H9 (cell line): ENCODE measurements around the gene ITSN1. TPM values are rescaled to one million over a fixed set of nuclear protein-coding genes. Genes with fewer than 3 reads are reported as not detected.

Experiments
- DNase-seq: peaks from one replicate; pipeline ENCODE4 v3.0.0-alpha.2; 2017
- H2AFZ ChIP-seq: one replicate; pipeline ENCODE4 v1.6.1; 2013; ENCODE audit warnings: mild to moderate bottlenecking, low read length, control low read depth, moderate library complexity
- H2AK5ac ChIP-seq: 2 replicates; pipeline ENCODE4 v1.6.1; 2013; ENCODE audit warnings: low read length, control low read depth, mixed read lengths; ENCODE audit not compliant: insufficient read length
- H2BK120ac ChIP-seq: one replicate; pipeline ENCODE4 v1.6.1; 2013; ENCODE audit warnings: low read depth, mild to moderate bottlenecking, low read length, control low read depth, inconsistent platforms; ENCODE audit not compliant: poor library complexity, severe bottlenecking
- H2BK12ac ChIP-seq: 2 replicates; pipeline ENCODE4 v1.6.1; 2013; ENCODE audit warnings: low read length, control low read depth, mixed read lengths, low read depth; ENCODE audit not compliant: insufficient read length
- H2BK15ac ChIP-seq: 2 replicates; pipeline ENCODE4 v1.6.1; 2013; ENCODE audit warnings: low read depth, low read length, control low read depth
- H2BK20ac ChIP-seq: one replicate; pipeline ENCODE4 v1.6.1; 2013; ENCODE audit warnings: low read depth, mild to moderate bottlenecking, low read length, control low read depth, inconsistent platforms; ENCODE audit not compliant: poor library complexity, severe bottlenecking
- H2BK5ac ChIP-seq: 2 replicates; pipeline ENCODE4 v1.6.1; 2013; ENCODE audit warnings: low read length, control low read depth, mixed read lengths; ENCODE audit not compliant: insufficient read length
- H3K14ac ChIP-seq: 2 replicates; pipeline ENCODE4 v1.6.1; 2013; ENCODE audit warnings: low read length, control low read depth; ENCODE audit not compliant: insufficient read depth
- H3K18ac ChIP-seq: 2 replicates; pipeline ENCODE4 v1.6.1; 2013; ENCODE audit warnings: low read depth, mild to moderate bottlenecking, mixed read lengths, low read length, control low read depth; ENCODE audit not compliant: insufficient read length
- H3K23ac ChIP-seq: 2 replicates; pipeline ENCODE4 v1.6.1; 2013; ENCODE audit warnings: low read length, control low read depth, mixed read lengths, low read depth; ENCODE audit not compliant: insufficient read length
- H3K23me2 ChIP-seq: 2 replicates; pipeline ENCODE4 v1.6.1; 2013; ENCODE audit warnings: low read depth, mild to moderate bottlenecking, mixed read lengths, low read length, control low read depth; ENCODE audit not compliant: insufficient read length, poor library complexity, severe bottlenecking
- H3K27ac ChIP-seq: 2 replicates; pipeline ENCODE4 v1.5.1; 2013; ENCODE audit warnings: low read length, control low read depth, mixed read lengths, low read depth; ENCODE audit not compliant: insufficient read length
- H3K27me3 ChIP-seq: 2 replicates; pipeline ENCODE4 v1.6.1; 2013; ENCODE audit warnings: low read length, control low read depth, inconsistent platforms; ENCODE audit not compliant: insufficient read depth
- H3K4ac ChIP-seq: 2 replicates; pipeline ENCODE4 v1.6.1; 2013; ENCODE audit warnings: low read depth, mild to moderate bottlenecking, control low read depth, inconsistent platforms, low read length, moderate library complexity
- H3K4me1 ChIP-seq: 2 replicates; pipeline ENCODE4 v1.6.1; 2013; ENCODE audit warnings: low read length, control low read depth, inconsistent platforms; ENCODE audit not compliant: insufficient read depth
- H3K4me2 ChIP-seq: 2 replicates; pipeline ENCODE4 v1.6.1; 2013; ENCODE audit warnings: low read length, control low read depth, mixed read lengths; ENCODE audit not compliant: insufficient read length, insufficient read depth
- H3K56ac ChIP-seq: 2 replicates; pipeline ENCODE4 v1.6.1; 2013; ENCODE audit warnings: low read depth, mild to moderate bottlenecking, mixed read lengths, low read length, control low read depth; ENCODE audit not compliant: insufficient read length
- H3K79me1 ChIP-seq: 2 replicates; pipeline ENCODE4 v1.6.1; 2013; ENCODE audit warnings: low read depth, mild to moderate bottlenecking, moderate library complexity, low read length, control low read depth, inconsistent platforms; ENCODE audit not compliant: insufficient read depth, poor library complexity, severe bottlenecking
- H3K79me2 ChIP-seq: 2 replicates; pipeline ENCODE4 v1.6.1; 2013; ENCODE audit warnings: low read length, control low read depth, inconsistent platforms; ENCODE audit not compliant: insufficient read depth
- H3K9ac ChIP-seq: 2 replicates; pipeline ENCODE4 v1.6.1; 2013; ENCODE audit warnings: low read length, control low read depth, mixed read lengths; ENCODE audit not compliant: insufficient read length; ENCODE audit errors: extremely low read depth
- H3K9me3 ChIP-seq: one replicate; pipeline ENCODE4 v1.6.1; 2013; ENCODE audit warnings: low read depth, low read length, inconsistent platforms; ENCODE audit not compliant: control insufficient read depth
- H3T11ph ChIP-seq: one replicate; pipeline ENCODE4 v1.6.1; 2013; ENCODE audit warnings: mild to moderate bottlenecking, low read length, control low read depth, inconsistent platforms
- H4K20me1 ChIP-seq: one replicate; pipeline ENCODE4 v1.6.1; 2013; ENCODE audit not compliant: control insufficient read depth, insufficient read length, insufficient read depth
- H4K5ac ChIP-seq: 2 replicates; pipeline ENCODE4 v1.6.1; 2013; ENCODE audit warnings: low read depth, mild to moderate bottlenecking, mixed read lengths, low read length, control low read depth; ENCODE audit not compliant: insufficient read length
- H4K8ac ChIP-seq: replicated peaks from 2 replicates; pipeline ENCODE4 v1.6.1; 2013; ENCODE audit warnings: low read length, control low read depth, mixed read lengths, low read depth; ENCODE audit not compliant: insufficient read length
- H4K91ac ChIP-seq: 2 replicates; pipeline ENCODE4 v1.6.1; 2013; ENCODE audit warnings: low read depth, mild to moderate bottlenecking, moderate library complexity, mixed read lengths, low read length, control low read depth; ENCODE audit not compliant: insufficient read length
- H3K27ac Mint-ChIP-seq, 3 experiments: 2 replicates in 2 of 3; 3 replicates in 1 of 3; pipeline ENCODE4 v1.8.0; 2020 to 2021; ENCODE audit warnings: mixed read lengths in 3 of 3, mild to moderate bottlenecking in 1 of 3, moderate library complexity in 1 of 3
- H3K27me3 Mint-ChIP-seq: 2 replicates; pipeline ENCODE4 v1.8.0; 2021; ENCODE audit warnings: low read depth, mild to moderate bottlenecking, moderate library complexity, mixed read lengths
- H3K36me3 Mint-ChIP-seq, 3 experiments: 2 replicates in 2 of 3; 3 replicates in 1 of 3; pipeline ENCODE4 v1.8.0; 2020 to 2021; ENCODE audit warnings: low read depth in 3 of 3, mixed read lengths in 3 of 3; ENCODE audit not compliant: insufficient read depth in 1 of 3
- H3K4me1 Mint-ChIP-seq, 2 experiments: 2 replicates each; pipeline ENCODE4 v1.8.0; 2020; ENCODE audit warnings: mixed read lengths in 2 of 2
- H3K4me3 Mint-ChIP-seq, 2 experiments: 2 replicates in 1 of 2; 3 replicates in 1 of 2; pipeline ENCODE4 v1.8.0; 2020 to 2021; ENCODE audit warnings: mild to moderate bottlenecking in 2 of 2, mixed read lengths in 2 of 2, moderate library complexity in 1 of 2
- H3K9me3 Mint-ChIP-seq, 2 experiments: 2 replicates in 1 of 2; 3 replicates in 1 of 2; pipeline ENCODE4 v1.8.0; 2020; ENCODE audit warnings: mild to moderate bottlenecking in 2 of 2, mixed read lengths in 2 of 2, moderate library complexity in 1 of 2
- WGBS: extraction: QIAGEN DNeasy Blood & Tissue Kit; methylation state at CpG from one replicate; pipeline ENCODE4 v1.1.7; 2013; ENCODE audit warnings: missing lambda C conversion rate, low lambda C conversion rate, mixed read lengths; ENCODE audit not compliant: insufficient read length; ENCODE audit errors: extremely low coverage; 5-methylcytosine and 5-hydroxymethylcytosine counted together
- total RNA-seq: library from RNA; stranded (reverse); gene quantifications from 2 replicates; pipeline ENCODE4 v1.2.1, GENCODE V29; 2021
- TF ChIP-seq, protein P1 (sequence below): fragments of 200-600 bp; sonication (generic); conservative IDR thresholded peaks from 3 replicates; pipeline ENCODE4 v1.8.0; 2021; ENCODE audit warnings: antibody characterized with exemption, mild to moderate bottlenecking

Gene ITSN1
- total RNA-seq, 1 experiment from 2014 or later: 94.2 TPM

DNA sequence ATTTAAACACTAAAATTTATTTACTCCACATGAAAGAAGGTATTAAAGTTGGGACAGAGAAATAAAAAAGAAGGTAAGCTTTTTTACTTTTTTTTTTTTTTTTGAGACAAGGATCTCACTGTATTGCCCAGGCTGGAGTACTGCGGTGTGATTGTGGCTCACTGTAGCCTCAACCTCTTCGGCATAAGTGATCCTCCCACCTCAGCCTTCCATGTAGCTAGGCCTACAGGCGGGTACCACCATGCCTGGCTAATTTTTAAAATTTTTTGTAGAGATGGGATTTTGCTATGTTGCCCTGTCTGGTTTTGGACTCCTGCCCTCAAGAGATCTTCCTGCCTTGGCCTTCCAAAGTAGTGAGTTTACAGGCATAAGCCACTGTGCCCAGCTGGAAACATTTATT lies 106.6 kb downstream of the ITSN1 start:
- H3T11ph ChIP-seq: no peak overlapping the region
- no peak for DNase-seq
- H3K56ac ChIP-seq: no peak overlapping the region
- H3K9me3 Mint-ChIP-seq: peaks cover 11 to 19% of the 10 kb centered on the region in 2 experiments
- no peak overlapping the region for H4K5ac ChIP-seq
- no peaks in the 10 kb centered on the region for H3K4me1 Mint-ChIP-seq
- no peak overlapping the region for H3K27ac ChIP-seq
- no peaks in the 10 kb centered on the region; the same call in 1 of the 2 replicates for H3K27me3 ChIP-seq
- no peak overlapping the region for H2BK12ac ChIP-seq
- TF ChIP-seq, protein P1, sequence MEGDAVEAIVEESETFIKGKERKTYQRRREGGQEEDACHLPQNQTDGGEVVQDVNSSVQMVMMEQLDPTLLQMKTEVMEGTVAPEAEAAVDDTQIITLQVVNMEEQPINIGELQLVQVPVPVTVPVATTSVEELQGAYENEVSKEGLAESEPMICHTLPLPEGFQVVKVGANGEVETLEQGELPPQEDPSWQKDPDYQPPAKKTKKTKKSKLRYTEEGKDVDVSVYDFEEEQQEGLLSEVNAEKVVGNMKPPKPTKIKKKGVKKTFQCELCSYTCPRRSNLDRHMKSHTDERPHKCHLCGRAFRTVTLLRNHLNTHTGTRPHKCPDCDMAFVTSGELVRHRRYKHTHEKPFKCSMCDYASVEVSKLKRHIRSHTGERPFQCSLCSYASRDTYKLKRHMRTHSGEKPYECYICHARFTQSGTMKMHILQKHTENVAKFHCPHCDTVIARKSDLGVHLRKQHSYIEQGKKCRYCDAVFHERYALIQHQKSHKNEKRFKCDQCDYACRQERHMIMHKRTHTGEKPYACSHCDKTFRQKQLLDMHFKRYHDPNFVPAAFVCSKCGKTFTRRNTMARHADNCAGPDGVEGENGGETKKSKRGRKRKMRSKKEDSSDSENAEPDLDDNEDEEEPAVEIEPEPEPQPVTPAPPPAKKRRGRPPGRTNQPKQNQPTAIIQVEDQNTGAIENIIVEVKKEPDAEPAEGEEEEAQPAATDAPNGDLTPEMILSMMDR: no peak
- H2BK5ac ChIP-seq: no peak overlapping the region
- no peak overlapping the region for H4K8ac ChIP-seq
- H3K4me1 ChIP-seq: no peaks in the 10 kb centered on the region
- H3K79me2 ChIP-seq: no peaks in the 10 kb centered on the region
- H3K27me3 Mint-ChIP-seq: no peaks in the 10 kb centered on the region
- WGBS: no CpG with 5 or more reads among the region's 3 CpGs
- H3K4me3 Mint-ChIP-seq: no peak overlapping the region
- no peaks in the 10 kb centered on the region for H3K23me2 ChIP-seq
- H3K79me1 ChIP-seq: no peaks in the 10 kb centered on the region
- peaks cover 35 to 69% (median 63%) of the 10 kb centered on the region in 3 experiments for H3K36me3 Mint-ChIP-seq
- H3K18ac ChIP-seq: no peak overlapping the region
- H3K4ac ChIP-seq: no peak overlapping the region
- no peak overlapping the region for H3K27ac Mint-ChIP-seq
- H3K23ac ChIP-seq: no peak overlapping the region
- H2BK120ac ChIP-seq: no peak overlapping the region
- no peak overlapping the region for H3K9ac ChIP-seq
- no peak overlapping the region for H3K4me2 ChIP-seq
- H2AFZ ChIP-seq: no peak overlapping the region
- no peaks in the 10 kb centered on the region for H3K9me3 ChIP-seq
- H4K20me1 ChIP-seq: no peaks in the 10 kb centered on the region
- H2BK20ac ChIP-seq: no peak overlapping the region
- H2AK5ac ChIP-seq: no peak overlapping the region
- no peak overlapping the region for H3K14ac ChIP-seq
- no peak overlapping the region for H2BK15ac ChIP-seq
- H4K91ac ChIP-seq: no peak overlapping the region
